GM21717 (cell line): ENCODE data around the gene KIFC1.

ENCODE experiments used
- ATAC-seq: cut with Tn5 transposase; IDR thresholded peaks from one replicate; pipeline ENCODE4 v1.9.1; 2021; ENCODE audit warnings: mild to moderate bottlenecking, moderate library complexity; ENCODE audit not compliant: unreplicated experiment

The KIFC1 gene

DNA sequence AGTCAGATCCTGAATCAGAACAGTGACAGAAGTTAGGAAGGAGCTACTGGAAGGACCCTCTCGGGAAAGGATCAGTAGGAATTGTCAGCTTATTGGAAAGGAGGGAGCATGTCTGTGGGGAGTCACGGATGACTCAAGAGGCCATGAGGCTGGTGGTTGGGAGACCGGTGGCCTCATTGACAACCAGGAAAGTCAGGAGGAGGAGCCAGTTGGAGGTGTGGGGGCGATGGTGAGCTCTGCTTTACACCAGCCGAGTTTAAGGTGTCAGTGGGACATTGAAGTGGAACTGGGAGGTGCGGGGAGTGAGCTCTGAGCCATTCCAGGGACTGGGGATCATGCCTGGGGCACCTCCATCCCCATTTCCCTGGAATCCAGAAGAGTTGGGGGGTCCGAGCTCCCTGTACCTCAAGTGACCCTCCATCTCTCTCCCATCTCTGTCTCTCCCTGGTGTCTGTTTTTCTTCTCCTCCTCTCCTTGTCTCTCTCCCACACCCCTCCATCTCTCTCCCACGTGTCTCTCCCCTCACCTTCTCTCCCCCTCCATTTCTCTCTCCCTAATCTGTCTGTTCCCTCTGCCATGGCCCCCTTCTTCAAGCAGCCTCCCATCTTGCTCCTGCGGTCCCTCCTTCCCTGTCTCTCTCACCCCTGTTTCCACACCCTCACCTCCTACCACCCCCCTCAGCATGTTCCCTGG, 48.5 kb downstream of the KIFC1 start:
- ATAC-seq, result no peak

DNA sequence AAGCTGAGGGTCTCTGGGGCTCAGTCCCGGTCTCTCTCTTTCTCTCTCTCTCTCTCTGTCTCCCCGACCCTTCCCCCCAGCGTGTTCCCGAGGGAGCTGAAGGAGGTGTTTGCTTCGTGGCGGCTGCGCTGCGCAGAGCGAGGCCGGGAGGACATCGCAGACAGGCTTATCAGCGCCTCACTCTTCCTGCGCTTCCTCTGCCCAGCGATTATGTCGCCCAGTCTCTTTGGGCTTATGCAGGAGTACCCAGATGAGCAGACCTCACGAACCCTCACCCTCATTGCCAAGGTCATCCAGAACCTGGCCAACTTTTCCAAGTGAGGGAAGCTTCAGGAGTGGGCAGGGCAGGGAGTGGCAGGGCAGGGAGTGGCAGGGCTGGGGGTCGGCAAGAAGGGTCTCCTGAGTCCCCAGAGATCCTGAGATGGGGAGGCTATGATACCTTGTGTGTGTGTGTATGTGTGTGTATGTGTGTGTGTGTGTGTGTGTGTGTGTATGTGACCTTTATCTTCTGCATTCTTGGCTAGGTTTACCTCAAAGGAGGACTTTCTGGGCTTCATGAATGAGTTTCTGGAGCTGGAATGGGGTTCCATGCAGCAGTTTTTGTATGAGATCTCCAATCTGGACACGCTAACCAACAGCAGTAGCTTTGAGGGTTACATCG, 49.2 kb downstream of the KIFC1 start:
- ATAC-seq, result no peak

DNA sequence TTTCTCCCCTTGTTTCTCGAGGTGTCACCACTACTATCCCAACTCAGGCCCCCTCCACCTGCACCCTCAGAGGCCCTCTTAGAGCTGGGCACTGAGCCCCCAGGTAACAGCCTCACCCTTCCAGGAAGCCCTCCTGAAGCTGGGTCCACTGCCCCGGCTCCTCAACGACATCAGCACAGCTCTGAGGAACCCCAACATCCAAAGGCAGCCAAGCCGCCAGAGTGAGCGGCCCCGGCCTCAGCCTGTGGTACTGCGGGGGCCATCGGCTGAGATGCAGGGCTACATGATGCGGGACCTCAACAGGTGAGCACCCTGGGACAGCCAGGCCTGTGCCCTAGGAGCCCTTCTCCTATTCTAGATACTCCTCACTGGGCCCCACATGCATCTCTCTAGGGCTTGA, 49.8 kb downstream of the KIFC1 start:
- ATAC-seq, result no peak

DNA sequence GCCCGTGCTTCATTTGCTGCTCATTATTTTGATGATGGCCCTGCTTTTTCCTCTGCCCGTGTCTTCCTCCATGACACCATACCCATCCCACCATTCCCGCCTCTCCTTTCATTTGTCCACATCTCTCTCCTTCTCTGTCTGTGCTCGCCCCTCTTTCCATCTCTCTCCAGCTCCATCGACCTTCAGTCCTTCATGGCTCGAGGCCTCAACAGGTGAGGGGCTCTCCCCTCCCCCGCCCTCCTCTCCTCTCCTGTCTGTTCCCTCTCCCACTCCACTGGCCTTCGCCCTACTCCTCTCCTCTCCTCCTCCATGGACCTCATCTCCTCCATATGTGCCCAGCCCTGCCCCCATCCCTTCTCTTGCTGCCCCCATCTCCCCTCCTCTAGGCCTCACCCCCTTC, 50.7 kb downstream of the KIFC1 start:
- no peak for ATAC-seq

GRCh38 chr6:33443025-33443424, 51.4 kb downstream of the KIFC1 start:
- ATAC-seq, result no peak

DNA sequence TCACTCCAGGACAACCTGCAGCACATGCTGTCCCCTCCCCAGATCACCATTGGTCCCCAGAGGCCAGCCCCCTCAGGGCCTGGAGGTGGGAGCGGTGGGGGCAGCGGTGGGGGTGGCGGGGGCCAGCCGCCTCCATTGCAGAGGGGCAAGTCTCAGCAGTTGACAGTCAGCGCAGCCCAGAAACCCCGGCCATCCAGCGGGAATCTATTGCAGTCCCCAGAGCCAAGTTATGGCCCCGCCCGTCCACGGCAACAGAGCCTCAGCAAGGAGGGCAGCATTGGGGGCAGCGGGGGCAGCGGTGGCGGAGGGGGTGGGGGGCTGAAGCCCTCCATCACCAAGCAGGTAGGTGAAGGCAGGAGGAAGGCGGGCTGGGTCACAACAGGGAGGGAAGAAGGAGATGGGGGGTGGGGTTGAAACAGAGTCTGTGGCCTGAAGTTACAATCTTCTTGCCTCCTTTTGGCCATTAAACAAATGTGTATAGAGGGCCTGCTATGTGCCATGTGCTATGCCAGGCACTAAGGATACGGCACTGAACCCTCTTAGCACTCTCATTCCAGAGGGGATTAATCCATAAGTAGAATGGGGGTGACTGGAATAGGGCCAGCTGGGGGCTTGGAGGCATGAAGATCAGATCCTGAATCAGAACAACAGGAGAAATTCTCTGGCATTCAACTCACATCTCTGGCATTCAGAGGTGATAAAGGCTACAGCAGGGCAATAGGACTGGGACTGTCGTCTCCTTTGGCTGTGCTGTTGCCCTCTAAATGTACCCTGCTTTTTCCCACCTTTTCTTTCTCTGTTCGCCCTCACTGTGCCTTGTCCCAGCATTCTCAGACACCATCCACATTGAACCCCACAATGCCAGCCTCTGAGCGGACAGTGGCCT, 52.2 kb downstream of the KIFC1 start:
- ATAC-seq, result no peak

- ATAC-seq, result no peak
These were observed 53.5 kb downstream of the KIFC1 start for GRCh38 chr6:33445119-33445603.

DNA sequence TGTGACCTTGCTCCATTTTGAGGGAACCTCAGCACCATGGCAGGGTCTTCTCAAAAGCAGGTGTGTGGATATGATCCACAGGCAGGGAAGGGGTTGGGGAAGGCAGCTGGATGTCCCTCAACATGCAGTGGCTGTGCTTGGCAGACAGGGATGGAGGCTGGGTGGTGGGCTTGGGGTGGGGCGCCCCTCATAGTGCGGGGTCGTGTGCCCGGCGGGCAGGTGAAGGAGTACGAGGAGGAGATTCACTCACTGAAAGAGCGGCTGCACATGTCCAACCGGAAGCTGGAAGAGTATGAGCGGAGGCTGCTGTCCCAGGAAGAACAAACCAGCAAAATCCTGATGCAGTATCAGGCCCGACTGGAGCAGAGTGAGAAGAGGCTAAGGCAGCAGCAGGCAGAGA, 54.7 kb downstream of the KIFC1 start:
- ATAC-seq, result no peak

- ATAC-seq, result no peak
These were observed 58.8 kb downstream of the KIFC1 start for GRCh38 chr6:33450434-33450833.

DNA sequence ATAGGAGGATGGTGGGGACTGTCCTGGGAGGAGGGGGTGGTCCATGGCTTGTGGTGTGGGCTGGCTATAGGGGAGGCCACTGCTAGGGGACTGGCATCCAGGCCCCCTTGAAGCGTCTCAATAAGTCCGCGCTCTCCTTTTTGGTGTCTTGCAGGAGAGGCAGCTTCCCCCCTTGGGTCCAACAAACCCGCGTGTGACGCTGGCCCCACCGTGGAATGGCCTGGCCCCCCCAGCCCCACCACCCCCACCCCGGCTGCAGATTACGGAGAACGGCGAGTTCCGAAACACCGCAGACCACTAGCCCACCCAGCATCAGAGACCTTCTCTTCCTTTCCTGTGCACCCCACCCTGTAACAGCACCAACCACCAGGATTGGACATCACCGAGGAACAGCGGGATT, 60.0 kb downstream of the KIFC1 start:
- no peak for ATAC-seq

DNA sequence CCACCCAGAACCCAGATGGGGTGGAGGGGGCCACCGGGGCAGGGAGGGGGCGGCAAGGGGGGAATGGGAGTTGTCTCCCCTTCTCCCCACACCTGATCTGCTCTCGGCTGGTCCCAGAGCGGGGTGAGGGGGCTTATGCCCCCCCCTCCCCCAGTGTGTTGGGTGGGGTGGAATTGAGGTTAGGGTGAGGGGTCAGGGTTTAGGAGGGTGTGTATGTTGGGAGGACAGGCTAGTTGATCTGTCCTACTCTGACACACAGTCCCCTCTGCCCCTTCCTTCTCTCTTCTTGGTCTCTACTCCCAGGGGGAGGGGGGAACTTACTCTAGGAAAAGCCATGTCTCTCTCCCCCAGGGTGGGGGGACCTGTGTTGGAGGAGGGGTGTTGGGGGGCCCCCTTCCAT, 60.9 kb downstream of the KIFC1 start:
- ATAC-seq, result no peak

DNA sequence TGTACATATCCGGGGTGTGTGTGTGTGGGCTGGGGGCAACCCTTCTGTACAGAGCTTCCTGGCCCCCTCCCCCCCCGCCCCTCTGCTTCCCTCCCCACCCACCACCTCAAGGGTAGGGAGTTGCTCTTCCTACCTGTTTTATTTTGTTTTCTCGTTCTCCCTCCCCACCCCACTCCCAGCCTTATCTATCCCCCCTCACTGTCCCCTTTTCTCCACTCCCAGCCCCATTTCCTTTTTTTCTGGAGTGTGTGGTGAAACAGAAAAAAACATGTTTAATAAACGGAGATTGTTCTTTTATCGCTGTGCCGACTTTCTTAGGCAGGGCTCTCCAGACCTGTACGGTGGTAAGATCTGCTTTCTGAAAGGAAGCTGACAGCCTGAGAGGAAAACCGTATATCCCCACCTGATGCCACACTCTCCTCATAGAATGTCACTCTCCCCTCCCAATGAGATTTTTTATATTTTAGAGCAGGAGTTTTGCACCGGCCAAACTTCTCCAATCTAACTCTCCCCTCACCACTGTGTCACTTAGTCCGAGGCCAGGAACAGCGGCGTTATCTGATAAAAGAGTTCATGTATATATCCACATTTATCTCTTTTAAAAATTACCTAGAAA, 61.9 kb downstream of the KIFC1 start:
- no peak for ATAC-seq

GRCh38 chr6:33454009-33454946, 62.7 kb downstream of the KIFC1 start, which contains the start of gene ZBTB9:
ZBTB9 (plus strand) TSS chr6:33454576; CDS start chr6:33455101, 525 bp downstream.
- peak; percentile 97 for ATAC-seq

GRCh38 chr6:33455051-33455450, 63.4 kb downstream of the KIFC1 start:
- no peak for ATAC-seq

DNA sequence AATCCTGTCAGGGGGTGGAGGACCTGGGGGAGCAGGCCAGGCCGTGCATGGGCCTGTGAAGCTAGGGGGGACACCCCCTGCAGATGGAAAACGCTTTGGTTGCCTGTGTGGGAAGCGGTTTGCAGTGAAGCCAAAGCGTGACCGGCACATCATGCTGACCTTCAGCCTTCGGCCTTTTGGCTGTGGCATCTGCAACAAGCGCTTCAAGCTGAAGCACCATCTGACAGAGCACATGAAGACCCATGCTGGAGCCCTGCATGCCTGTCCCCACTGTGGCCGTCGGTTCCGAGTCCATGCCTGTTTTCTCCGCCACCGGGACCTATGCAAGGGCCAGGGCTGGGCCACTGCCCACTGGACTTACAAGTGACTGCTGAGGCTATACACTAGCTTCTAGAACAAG, 64.5 kb downstream of the KIFC1 start:
- no peak for ATAC-seq

DNA sequence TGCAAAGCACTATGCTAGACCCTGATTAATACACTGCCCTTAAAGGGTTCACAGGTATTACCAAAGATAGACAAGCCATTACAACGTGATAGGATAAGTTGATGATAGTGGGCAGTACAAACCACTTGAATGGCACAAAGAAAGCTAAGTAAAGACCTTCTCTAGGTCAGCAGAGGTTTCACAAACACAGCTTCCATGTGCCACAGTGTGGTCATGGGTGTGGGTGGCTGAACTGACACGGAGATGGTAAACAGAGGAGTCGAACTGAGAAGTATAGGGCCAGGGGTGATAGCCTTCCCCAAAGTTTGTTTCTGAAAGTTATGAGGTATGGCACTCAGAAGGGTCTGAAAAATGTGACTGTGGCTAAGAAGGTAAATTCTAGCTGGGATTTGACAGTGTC, 67.1 kb downstream of the KIFC1 start:
- no peak for ATAC-seq

DNA sequence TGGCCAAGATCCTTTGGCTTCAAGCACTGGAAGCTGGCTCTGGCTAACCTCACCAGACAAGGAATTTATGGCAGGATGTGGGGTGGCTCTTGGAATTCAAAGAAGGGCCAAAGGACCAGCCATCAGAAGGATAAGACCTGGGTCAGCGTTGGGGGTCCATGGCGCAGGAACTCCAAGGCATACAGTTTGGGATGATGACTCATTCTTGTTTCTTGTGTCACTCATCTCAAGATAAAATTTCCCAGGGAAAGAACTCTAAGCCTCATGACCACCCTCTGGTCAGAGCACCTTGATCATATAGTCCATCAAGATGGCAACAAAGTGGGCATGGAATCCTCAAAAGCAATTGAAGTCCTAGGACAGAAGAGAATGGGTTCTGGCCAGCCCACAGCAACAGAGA, 67.6 kb downstream of the KIFC1 start:
- no peak for ATAC-seq
